ENCODE data around the gene AKT3. TPM values are rescaled to one million over a fixed set of nuclear protein-coding genes. Genes with fewer than 3 reads are reported as not detected.

AKT3 gene
- total RNA-seq, 1 experiment from 2014 or later: 31.9 TPM

DNA sequence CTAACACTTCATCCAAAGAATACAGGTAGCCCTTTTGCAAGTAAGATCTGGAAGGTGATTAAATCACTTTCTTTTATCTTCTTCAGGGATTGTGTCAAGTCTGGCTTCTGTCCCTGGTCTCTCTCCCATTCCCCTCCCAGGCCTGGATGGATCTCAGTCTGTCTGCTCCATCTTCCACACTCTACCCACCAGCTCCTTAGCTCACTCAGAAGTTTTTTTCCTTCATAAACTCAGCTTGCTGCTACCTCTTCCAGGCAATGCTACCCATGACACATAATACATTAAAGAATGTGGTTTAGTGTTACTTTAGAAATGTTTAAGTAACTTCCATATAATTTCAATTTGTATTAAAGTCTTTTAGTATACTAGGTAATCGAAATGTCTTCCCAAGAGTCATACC lies 133.1 kb downstream of the AKT3 start:
- no peaks in the 10 kb centered on the region for H3K36me3 Mint-ChIP-seq (ENCODE audit: insufficient read depth, unreplicated experiment)
- peaks cover 16% of the 10 kb centered on the region for H3K4me1 Mint-ChIP-seq (ENCODE audit: insufficient read depth, unreplicated experiment)
- H3K4me3 Mint-ChIP-seq (ENCODE audit: unreplicated experiment): no peak overlapping the region
- intact Hi-C loops (cut with micrococcal nuclease): loop anchor here (5.0 kb wide), 1 partner anchor 135 kb away; the partner anchor contains the start of gene AKT3
- H3K27me3 Mint-ChIP-seq (ENCODE audit: insufficient read depth, unreplicated experiment): no peaks in the 10 kb centered on the region
- BruUV-seq (replicated peaks): no TSS peak
- no peaks in the 10 kb centered on the region for H3K9me3 Mint-ChIP-seq (ENCODE audit: unreplicated experiment)
- TF ChIP-seq, protein P1, sequence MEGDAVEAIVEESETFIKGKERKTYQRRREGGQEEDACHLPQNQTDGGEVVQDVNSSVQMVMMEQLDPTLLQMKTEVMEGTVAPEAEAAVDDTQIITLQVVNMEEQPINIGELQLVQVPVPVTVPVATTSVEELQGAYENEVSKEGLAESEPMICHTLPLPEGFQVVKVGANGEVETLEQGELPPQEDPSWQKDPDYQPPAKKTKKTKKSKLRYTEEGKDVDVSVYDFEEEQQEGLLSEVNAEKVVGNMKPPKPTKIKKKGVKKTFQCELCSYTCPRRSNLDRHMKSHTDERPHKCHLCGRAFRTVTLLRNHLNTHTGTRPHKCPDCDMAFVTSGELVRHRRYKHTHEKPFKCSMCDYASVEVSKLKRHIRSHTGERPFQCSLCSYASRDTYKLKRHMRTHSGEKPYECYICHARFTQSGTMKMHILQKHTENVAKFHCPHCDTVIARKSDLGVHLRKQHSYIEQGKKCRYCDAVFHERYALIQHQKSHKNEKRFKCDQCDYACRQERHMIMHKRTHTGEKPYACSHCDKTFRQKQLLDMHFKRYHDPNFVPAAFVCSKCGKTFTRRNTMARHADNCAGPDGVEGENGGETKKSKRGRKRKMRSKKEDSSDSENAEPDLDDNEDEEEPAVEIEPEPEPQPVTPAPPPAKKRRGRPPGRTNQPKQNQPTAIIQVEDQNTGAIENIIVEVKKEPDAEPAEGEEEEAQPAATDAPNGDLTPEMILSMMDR (IDR thresholded peaks at IDR 0.05; ENCODE audit: unreplicated experiment): no peak
- POLR2A ChIA-PET: interaction anchor here (0.6 to 1.8 kb wide), 3 partner anchors 10 to 153 kb away, joined by 3 to 4 read pairs (median 3); no protein-coding TSS in a partner anchor
- H3K27ac Mint-ChIP-seq (ENCODE audit: low read depth, unreplicated experiment): no peak overlapping the region
- no peak for DNase-seq (ENCODE audit: unreplicated experiment)
- CTCF ChIA-PET: interaction anchor here (0.6 to 3.3 kb wide), 5 partner anchors 27 to 582 kb away, joined by 3 to 20 read pairs (median 3); no protein-coding TSS in a partner anchor

DNA sequence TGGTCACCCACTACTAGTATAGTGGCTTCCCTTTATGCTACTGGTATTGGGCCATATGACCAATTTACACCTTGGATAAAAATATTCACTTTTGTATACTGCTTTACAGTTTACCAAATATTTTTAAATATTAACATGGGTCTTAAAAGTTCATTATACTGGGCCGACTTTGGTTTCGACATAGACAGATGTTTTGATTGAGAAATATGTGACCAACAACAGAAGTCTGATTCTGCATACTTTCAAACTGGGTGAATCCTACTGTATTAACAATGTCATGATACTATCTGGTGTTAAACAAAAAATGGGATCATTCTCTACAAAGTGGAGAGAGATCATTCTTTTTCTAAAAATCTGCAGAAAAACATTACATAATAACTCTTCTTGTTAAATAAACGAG lies 134.8 kb downstream of the AKT3 start:
- BruUV-seq (replicated peaks): no TSS peak
- peaks cover 16% of the 10 kb centered on the region for H3K4me1 Mint-ChIP-seq (ENCODE audit: insufficient read depth, unreplicated experiment)
- H3K4me3 Mint-ChIP-seq (ENCODE audit: unreplicated experiment): no peak overlapping the region
- no peak for DNase-seq (ENCODE audit: unreplicated experiment)
- intact Hi-C loops (cut with micrococcal nuclease): loop anchor here (5.0 kb wide), 1 partner anchor 137 kb away; the partner anchor contains the start of gene AKT3
- no peak overlapping the region for H3K27ac Mint-ChIP-seq (ENCODE audit: low read depth, unreplicated experiment)
- H3K36me3 Mint-ChIP-seq (ENCODE audit: insufficient read depth, unreplicated experiment): no peaks in the 10 kb centered on the region
- TF ChIP-seq, protein P1 (IDR thresholded peaks at IDR 0.05; ENCODE audit: unreplicated experiment): no peak
- H3K9me3 Mint-ChIP-seq (ENCODE audit: unreplicated experiment): no peaks in the 10 kb centered on the region
- ChIA-PET POLR2A (interaction anchor here (1.3 kb wide), 1 partner anchor 33 kb away, joined by 4 read pairs; no protein-coding TSS in a partner anchor), CTCF (no interaction called here)
- no peaks in the 10 kb centered on the region for H3K27me3 Mint-ChIP-seq (ENCODE audit: insufficient read depth, unreplicated experiment)

DNA sequence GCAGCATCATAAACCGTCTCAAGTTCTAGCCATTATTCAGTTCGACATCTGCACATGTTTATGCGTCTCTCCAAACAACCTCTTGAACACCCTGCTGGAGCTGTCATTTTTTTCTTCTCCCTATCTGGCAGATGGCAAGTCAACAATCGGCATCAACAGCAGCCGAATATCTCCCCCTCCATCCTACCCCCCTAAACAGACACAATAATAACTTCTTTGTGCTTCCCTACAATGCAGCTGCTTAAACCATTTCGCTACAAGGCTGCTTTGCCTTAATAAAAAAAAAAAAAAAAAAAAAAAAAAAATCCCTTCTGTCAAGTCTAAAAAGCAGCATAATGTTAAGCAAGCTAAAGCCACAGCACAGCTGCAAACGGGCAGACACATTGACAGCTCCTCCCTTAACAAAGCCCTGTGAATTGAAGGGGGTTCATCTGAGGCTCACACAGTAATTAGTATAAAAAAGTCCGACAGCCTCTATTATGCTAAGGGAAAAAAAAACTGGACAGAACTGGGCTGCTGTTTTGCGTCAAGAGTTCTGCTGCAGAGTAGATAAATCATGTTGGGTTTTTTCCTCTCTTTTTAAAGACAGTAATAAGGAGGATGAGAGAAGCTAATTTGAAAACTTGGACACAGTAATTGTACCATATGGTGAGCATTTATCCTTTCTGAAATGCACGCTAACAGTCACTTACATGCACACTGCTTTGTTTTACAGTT lies 136.4 kb downstream of the AKT3 start:
- H3K9me3 Mint-ChIP-seq (ENCODE audit: unreplicated experiment): no peaks in the 10 kb centered on the region
- H3K27ac Mint-ChIP-seq (ENCODE audit: low read depth, unreplicated experiment): no peak overlapping the region
- ChIA-PET POLR2A (interaction anchor here (0.6 to 1.3 kb wide), 3 partner anchors 49 to 1142 kb away, joined by 3 to 4 read pairs (median 4); no protein-coding TSS in a partner anchor), CTCF (interaction anchor here (0.5 to 7.1 kb wide), 13 partner anchors 10 to 1551 kb away, joined by 3 to 75 read pairs (median 4); no protein-coding TSS in a partner anchor)
- no peak for DNase-seq (ENCODE audit: unreplicated experiment)
- no peak overlapping the region for H3K4me3 Mint-ChIP-seq (ENCODE audit: unreplicated experiment)
- TF ChIP-seq, protein P1 (IDR thresholded peaks at IDR 0.05; ENCODE audit: unreplicated experiment): no peak
- peaks cover 6% of the 10 kb centered on the region for H3K4me1 Mint-ChIP-seq (ENCODE audit: insufficient read depth, unreplicated experiment)
- no peaks in the 10 kb centered on the region for H3K36me3 Mint-ChIP-seq (ENCODE audit: insufficient read depth, unreplicated experiment)
- intact Hi-C loops (cut with micrococcal nuclease): no loop called here
- no TSS peak for BruUV-seq (replicated peaks)
- H3K27me3 Mint-ChIP-seq (ENCODE audit: insufficient read depth, unreplicated experiment): no peaks in the 10 kb centered on the region

DNA sequence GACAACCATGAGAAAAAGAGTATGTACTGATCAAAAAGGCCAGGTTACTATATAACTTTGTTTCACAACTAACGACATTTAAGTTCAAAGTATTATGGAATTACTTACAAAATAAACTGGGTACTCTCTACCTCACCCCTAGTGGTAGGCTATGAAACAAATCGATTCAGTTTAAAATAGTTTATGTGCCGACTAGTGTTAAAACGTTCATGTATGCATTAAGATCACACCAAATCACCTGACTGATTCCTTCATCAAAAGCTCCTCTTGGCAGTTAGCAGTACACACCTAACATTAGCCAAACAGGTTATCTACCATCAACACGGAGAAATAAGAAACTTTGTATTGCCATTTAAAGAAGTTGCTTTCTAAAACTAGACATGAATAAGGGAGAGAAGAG lies 137.1 kb downstream of the AKT3 start:
- TF ChIP-seq, protein P1 (IDR thresholded peaks at IDR 0.05; ENCODE audit: unreplicated experiment): peak; percentile 9
- H3K9me3 Mint-ChIP-seq (ENCODE audit: unreplicated experiment): no peaks in the 10 kb centered on the region
- intact Hi-C loops (cut with micrococcal nuclease): no loop called here
- CTCF ChIA-PET: interaction anchor here (0.6 to 7.1 kb wide), 9 partner anchors 9 to 559 kb away, joined by 3 to 75 read pairs (median 6); no protein-coding TSS in a partner anchor
- DNase-seq (ENCODE audit: unreplicated experiment): no peak
- BruUV-seq (replicated peaks): no TSS peak
- POLR2A ChIA-PET: interaction anchor here (0.6 to 1.2 kb wide), 3 partner anchors 27 to 659 kb away, joined by 3 to 4 read pairs (median 3); no protein-coding TSS in a partner anchor
- no peak overlapping the region for H3K4me3 Mint-ChIP-seq (ENCODE audit: unreplicated experiment)
- H3K27ac Mint-ChIP-seq (ENCODE audit: low read depth, unreplicated experiment): no peak overlapping the region
- no peaks in the 10 kb centered on the region for H3K27me3 Mint-ChIP-seq (ENCODE audit: insufficient read depth, unreplicated experiment)
- no peaks in the 10 kb centered on the region for H3K36me3 Mint-ChIP-seq (ENCODE audit: insufficient read depth, unreplicated experiment)
- H3K4me1 Mint-ChIP-seq (ENCODE audit: insufficient read depth, unreplicated experiment): peaks cover 6% of the 10 kb centered on the region

All from MCF 10A (cell line).